GM23338 (cell line): ENCODE results near the gene NBAS. TPM values are rescaled to one million over a fixed set of nuclear protein-coding genes. Genes with fewer than 3 reads are reported as not detected.
A peak's percentile ranks its signal among the peaks of the same experiment; 100 is the strongest.

ENCODE experiments used
- ATAC-seq: fragments of 200-7000 bp; cut with Tn5 transposase; 3 replicates; pipeline ENCODE4 v1.9.1; 2020
- DNase-seq: peaks from one replicate; pipeline ENCODE4 v3.0.0-alpha.2; 2015; ENCODE audit warnings: low spot score
- H2AFZ ChIP-seq: fragments of 200-600 bp; sonication (generic); 2 replicates; pipeline ENCODE4 v1.8.0; 2016; ENCODE audit warnings: antibody characterized with exemption, mild to moderate bottlenecking, moderate library complexity
- H3F3A ChIP-seq: fragments of 200-600 bp; sonication (generic); replicated peaks from 2 replicates; pipeline ENCODE4 v1.8.0; 2017; ENCODE audit warnings: antibody characterized with exemption, mixed run types, low read depth
- H3K27ac ChIP-seq: fragments of 200-600 bp; sonication (generic); 2 replicates; pipeline ENCODE4 v1.6.1; 2016; ENCODE audit warnings: low read depth
- H3K27me3 ChIP-seq: fragments of 200-600 bp; sonication (generic); 2 replicates; pipeline ENCODE4 v1.8.0; 2016; ENCODE audit warnings: mild to moderate bottlenecking, mixed run types, moderate library complexity; ENCODE audit not compliant: insufficient read depth
- H3K36me3 ChIP-seq: fragments of 200-600 bp; sonication (generic); 2 replicates; pipeline ENCODE4 v1.8.0; 2016; ENCODE audit warnings: mild to moderate bottlenecking; ENCODE audit not compliant: insufficient read depth
- H3K4me1 ChIP-seq: fragments of 200-600 bp; sonication (generic); 2 replicates; pipeline ENCODE4 v1.8.0; 2016; ENCODE audit warnings: mild to moderate bottlenecking, moderate library complexity; ENCODE audit not compliant: insufficient read depth
- H3K4me2 ChIP-seq: fragments of 200-600 bp; sonication (generic); 2 replicates; pipeline ENCODE4 v1.7.1; 2017; ENCODE audit warnings: mixed run types
- H3K4me3 ChIP-seq: fragments of 200-600 bp; sonication (generic); 2 replicates; pipeline ENCODE4 v1.6.1; 2016; ENCODE audit warnings: mixed run types
- H3K79me2 ChIP-seq: fragments of 200-600 bp; sonication (generic); replicated peaks from 2 replicates; pipeline ENCODE4 v1.8.0; 2017; ENCODE audit warnings: mild to moderate bottlenecking; ENCODE audit not compliant: insufficient read depth
- H3K9me2 ChIP-seq: fragments of 200-600 bp; sonication (generic); 2 replicates; pipeline ENCODE4 v1.8.0; 2017; ENCODE audit not compliant: insufficient read depth
- H4K20me1 ChIP-seq: fragments of 200-600 bp; sonication (generic); replicated peaks from 2 replicates; pipeline ENCODE4 v1.8.0; 2017; ENCODE audit warnings: mild to moderate bottlenecking; ENCODE audit not compliant: insufficient read depth
- H3K27ac Mint-ChIP-seq: 2 replicates; pipeline ENCODE4 v1.8.0; 2020; ENCODE audit warnings: inconsistent platforms, mild to moderate bottlenecking, moderate library complexity, mixed read lengths
- H3K27me3 Mint-ChIP-seq: 3 replicates; pipeline ENCODE4 v1.8.0; 2022; ENCODE audit warnings: low read depth, mild to moderate bottlenecking, moderate library complexity, mixed read lengths, inconsistent platforms; ENCODE audit not compliant: insufficient read depth, poor library complexity
- H3K36me3 Mint-ChIP-seq: 3 replicates; pipeline ENCODE4 v1.8.0; 2021; ENCODE audit warnings: low read depth, mild to moderate bottlenecking, inconsistent platforms, moderate library complexity, mixed read lengths
- H3K4me1 Mint-ChIP-seq: 3 replicates; pipeline ENCODE4 v1.8.0; 2020; ENCODE audit warnings: mild to moderate bottlenecking, inconsistent platforms, mixed read lengths
- H3K4me3 Mint-ChIP-seq: 3 replicates; pipeline ENCODE4 v1.8.0; 2021; ENCODE audit warnings: moderate library complexity, mild to moderate bottlenecking, inconsistent platforms, mixed read lengths
- H3K9me3 Mint-ChIP-seq: 3 replicates; pipeline ENCODE4 v1.8.0; 2020; ENCODE audit warnings: moderate library complexity, mild to moderate bottlenecking, inconsistent platforms, mixed read lengths
- CREB1 ChIP-seq: fragments of 250-450 bp; sonication (Bioruptor Pico); IDR thresholded peaks from 2 replicates; pipeline ENCODE4 v1.5.0; 2020; ENCODE audit warnings: low read depth, mild to moderate bottlenecking, moderate library complexity
- EZH2 ChIP-seq: fragments of 200-600 bp; sonication (generic); IDR thresholded peaks from one replicate; pipeline ENCODE4 v1.8.0; 2017; ENCODE audit warnings: antibody characterized with exemption, mild to moderate bottlenecking, low read depth; ENCODE audit not compliant: unreplicated experiment
- EZH2phosphoT487 ChIP-seq: fragments of 200-600 bp; sonication (generic); IDR thresholded peaks from one replicate; pipeline ENCODE4 v1.8.1; 2018; ENCODE audit warnings: antibody characterized with exemption; ENCODE audit not compliant: unreplicated experiment
- NANOG ChIP-seq: IDR thresholded peaks from 2 replicates; pipeline ENCODE4 v1.6.1; 2016; ENCODE audit warnings: antibody characterized with exemption, borderline replicate concordance
- POLR2AphosphoS5 ChIP-seq: IDR thresholded peaks from 2 replicates; pipeline ENCODE4 v1.6.1; 2016; ENCODE audit warnings: antibody characterized with exemption, low read depth
- STAT1 ChIP-seq: IDR thresholded peaks from one replicate; pipeline ENCODE4 v1.6.1; 2016; ENCODE audit warnings: antibody characterized with exemption; ENCODE audit not compliant: unreplicated experiment
- ZNF114 ChIP-seq: fragments of 250-450 bp; sonication (Bioruptor Pico); IDR thresholded peaks from 2 replicates; pipeline ENCODE4 v1.5.0; 2020; ENCODE audit warnings: mild to moderate bottlenecking, moderate library complexity
- polyA plus RNA-seq: library from polyadenylated mRNA; unstranded; fragments of >200 nt; fragmentation: Nextera tagmentation; extraction: Ambion mirVana; gene quantifications from 2 replicates; pipeline ENCODE4 v1.2.1, GENCODE V29; 2016
- total RNA-seq: library from RNA; depleted of rRNA; stranded (reverse); fragments of >200 nt; shearing (Covaris generic); gene quantifications from 2 replicates; pipeline ENCODE4 v1.2.3, GENCODE V29; 2014
- TF ChIP-seq, protein P1 (sequence below): IDR thresholded peaks from one replicate; pipeline ENCODE4 v1.6.1; 2018; ENCODE audit warnings: antibody characterized with exemption; ENCODE audit not compliant: unreplicated experiment
- TF ChIP-seq, protein P2 (sequence below): fragments of 250-450 bp; sonication (Bioruptor Pico); IDR thresholded peaks from 2 replicates; pipeline ENCODE4 v1.5.0; 2020; ENCODE audit warnings: mild to moderate bottlenecking, moderate library complexity
- TF ChIP-seq, protein P3 (sequence below), 2 experiments: fragments of 200-600 bp in 1 of 2; sonication (generic) in 1 of 2; conservative IDR thresholded peaks; 2 replicates each; pipeline versions ENCODE4 v1.5.1 to v1.6.1; 2016 to 2017; ENCODE audit warnings: antibody characterized with exemption in 2 of 2, low read depth in 2 of 2, mild to moderate bottlenecking in 2 of 2, moderate library complexity in 1 of 2
- TF ChIP-seq, protein P4 (sequence below): IDR thresholded peaks from 2 replicates; pipeline ENCODE4 v1.6.1; 2016; ENCODE audit warnings: antibody characterized with exemption

Gene NBAS
- total and polyA plus RNA-seq, 2 experiments from 2014 or later: 24.8 to 38.9 TPM

DNA sequence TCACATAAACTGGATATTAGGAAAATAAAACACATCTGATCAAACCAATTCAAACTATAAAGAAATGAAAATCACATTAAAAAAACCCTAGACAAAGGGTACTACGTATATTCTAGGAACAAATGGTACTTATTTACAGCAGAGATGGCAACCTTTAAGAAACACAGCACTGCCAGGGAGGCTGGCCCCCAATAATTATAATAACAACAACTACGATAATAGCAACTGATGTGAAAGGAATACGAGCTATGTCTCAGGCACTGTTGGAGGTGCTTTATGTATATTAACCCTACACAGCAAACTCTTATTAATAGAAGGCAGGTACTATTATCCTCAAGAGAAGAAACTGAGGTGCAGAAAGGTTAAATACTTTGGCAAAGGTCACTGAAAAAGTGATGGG, 193.9 kb downstream of the NBAS start (continued):
- TF ChIP-seq POLR2AphosphoS5 (no peak), EZH2phosphoT487 (no peak), ZNF114 (CRISPR knock-in tag) (no peak), NANOG (no peak)

DNA sequence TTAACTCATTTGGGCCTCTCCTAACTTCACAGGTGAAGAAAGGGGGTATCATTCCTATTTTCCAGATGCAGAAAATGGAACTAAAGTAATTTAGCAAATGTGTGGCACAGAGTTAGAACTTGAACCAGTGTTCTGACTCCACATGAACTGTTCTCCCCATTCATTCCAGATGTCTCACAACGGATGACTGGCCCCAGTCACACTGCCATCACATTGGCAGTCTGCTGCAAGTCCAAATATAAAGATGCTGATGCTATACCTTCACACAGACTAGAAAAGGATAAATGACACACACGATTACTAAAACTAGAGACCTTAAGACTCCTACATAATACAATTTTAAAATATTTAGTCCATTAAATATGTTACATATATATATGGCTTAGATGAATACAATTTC, 195.7 kb downstream of the NBAS start:
- H3K27ac Mint-ChIP-seq: peak overlapping the region; percentile 40; the same call in 1 of the 2 replicates

More for the DNA sequence above, 195.7 kb downstream of the NBAS start:
- ATAC-seq (no peak), DNase-seq (no peak)
- H3K27me3 Mint-ChIP-seq: no peaks in the 10 kb centered on the region
- Histone ChIP-seq H3F3A (no peaks in the 10 kb centered on the region), H3K27ac (no peak overlapping the region), H2AFZ (no peak overlapping the region), H3K4me3 (no peak overlapping the region), H3K79me2 (no peaks in the 10 kb centered on the region), H3K9me2 (0 out of 2 replicates have a peak, but pooled peaks cover 2% of the 10 kb centered on the region), H3K27me3 (no peaks in the 10 kb centered on the region), H3K4me1 (peaks cover 28% of the 10 kb centered on the region), H3K36me3 (no peaks in the 10 kb centered on the region), H4K20me1 (no peaks in the 10 kb centered on the region), H3K4me2 (no peak overlapping the region)
- H3K36me3 Mint-ChIP-seq: no peaks in the 10 kb centered on the region
- H3K4me3 Mint-ChIP-seq: no peak overlapping the region
- TF ChIP-seq CREB1 (CRISPR knock-in tag): no peak
- no peak for TF ChIP-seq EZH2phosphoT487
- no peak for TF ChIP-seq ZNF114 (CRISPR knock-in tag)
- TF ChIP-seq, protein P1, sequence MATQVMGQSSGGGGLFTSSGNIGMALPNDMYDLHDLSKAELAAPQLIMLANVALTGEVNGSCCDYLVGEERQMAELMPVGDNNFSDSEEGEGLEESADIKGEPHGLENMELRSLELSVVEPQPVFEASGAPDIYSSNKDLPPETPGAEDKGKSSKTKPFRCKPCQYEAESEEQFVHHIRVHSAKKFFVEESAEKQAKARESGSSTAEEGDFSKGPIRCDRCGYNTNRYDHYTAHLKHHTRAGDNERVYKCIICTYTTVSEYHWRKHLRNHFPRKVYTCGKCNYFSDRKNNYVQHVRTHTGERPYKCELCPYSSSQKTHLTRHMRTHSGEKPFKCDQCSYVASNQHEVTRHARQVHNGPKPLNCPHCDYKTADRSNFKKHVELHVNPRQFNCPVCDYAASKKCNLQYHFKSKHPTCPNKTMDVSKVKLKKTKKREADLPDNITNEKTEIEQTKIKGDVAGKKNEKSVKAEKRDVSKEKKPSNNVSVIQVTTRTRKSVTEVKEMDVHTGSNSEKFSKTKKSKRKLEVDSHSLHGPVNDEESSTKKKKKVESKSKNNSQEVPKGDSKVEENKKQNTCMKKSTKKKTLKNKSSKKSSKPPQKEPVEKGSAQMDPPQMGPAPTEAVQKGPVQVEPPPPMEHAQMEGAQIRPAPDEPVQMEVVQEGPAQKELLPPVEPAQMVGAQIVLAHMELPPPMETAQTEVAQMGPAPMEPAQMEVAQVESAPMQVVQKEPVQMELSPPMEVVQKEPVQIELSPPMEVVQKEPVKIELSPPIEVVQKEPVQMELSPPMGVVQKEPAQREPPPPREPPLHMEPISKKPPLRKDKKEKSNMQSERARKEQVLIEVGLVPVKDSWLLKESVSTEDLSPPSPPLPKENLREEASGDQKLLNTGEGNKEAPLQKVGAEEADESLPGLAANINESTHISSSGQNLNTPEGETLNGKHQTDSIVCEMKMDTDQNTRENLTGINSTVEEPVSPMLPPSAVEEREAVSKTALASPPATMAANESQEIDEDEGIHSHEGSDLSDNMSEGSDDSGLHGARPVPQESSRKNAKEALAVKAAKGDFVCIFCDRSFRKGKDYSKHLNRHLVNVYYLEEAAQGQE: no peak
- TF ChIP-seq, protein P2, sequence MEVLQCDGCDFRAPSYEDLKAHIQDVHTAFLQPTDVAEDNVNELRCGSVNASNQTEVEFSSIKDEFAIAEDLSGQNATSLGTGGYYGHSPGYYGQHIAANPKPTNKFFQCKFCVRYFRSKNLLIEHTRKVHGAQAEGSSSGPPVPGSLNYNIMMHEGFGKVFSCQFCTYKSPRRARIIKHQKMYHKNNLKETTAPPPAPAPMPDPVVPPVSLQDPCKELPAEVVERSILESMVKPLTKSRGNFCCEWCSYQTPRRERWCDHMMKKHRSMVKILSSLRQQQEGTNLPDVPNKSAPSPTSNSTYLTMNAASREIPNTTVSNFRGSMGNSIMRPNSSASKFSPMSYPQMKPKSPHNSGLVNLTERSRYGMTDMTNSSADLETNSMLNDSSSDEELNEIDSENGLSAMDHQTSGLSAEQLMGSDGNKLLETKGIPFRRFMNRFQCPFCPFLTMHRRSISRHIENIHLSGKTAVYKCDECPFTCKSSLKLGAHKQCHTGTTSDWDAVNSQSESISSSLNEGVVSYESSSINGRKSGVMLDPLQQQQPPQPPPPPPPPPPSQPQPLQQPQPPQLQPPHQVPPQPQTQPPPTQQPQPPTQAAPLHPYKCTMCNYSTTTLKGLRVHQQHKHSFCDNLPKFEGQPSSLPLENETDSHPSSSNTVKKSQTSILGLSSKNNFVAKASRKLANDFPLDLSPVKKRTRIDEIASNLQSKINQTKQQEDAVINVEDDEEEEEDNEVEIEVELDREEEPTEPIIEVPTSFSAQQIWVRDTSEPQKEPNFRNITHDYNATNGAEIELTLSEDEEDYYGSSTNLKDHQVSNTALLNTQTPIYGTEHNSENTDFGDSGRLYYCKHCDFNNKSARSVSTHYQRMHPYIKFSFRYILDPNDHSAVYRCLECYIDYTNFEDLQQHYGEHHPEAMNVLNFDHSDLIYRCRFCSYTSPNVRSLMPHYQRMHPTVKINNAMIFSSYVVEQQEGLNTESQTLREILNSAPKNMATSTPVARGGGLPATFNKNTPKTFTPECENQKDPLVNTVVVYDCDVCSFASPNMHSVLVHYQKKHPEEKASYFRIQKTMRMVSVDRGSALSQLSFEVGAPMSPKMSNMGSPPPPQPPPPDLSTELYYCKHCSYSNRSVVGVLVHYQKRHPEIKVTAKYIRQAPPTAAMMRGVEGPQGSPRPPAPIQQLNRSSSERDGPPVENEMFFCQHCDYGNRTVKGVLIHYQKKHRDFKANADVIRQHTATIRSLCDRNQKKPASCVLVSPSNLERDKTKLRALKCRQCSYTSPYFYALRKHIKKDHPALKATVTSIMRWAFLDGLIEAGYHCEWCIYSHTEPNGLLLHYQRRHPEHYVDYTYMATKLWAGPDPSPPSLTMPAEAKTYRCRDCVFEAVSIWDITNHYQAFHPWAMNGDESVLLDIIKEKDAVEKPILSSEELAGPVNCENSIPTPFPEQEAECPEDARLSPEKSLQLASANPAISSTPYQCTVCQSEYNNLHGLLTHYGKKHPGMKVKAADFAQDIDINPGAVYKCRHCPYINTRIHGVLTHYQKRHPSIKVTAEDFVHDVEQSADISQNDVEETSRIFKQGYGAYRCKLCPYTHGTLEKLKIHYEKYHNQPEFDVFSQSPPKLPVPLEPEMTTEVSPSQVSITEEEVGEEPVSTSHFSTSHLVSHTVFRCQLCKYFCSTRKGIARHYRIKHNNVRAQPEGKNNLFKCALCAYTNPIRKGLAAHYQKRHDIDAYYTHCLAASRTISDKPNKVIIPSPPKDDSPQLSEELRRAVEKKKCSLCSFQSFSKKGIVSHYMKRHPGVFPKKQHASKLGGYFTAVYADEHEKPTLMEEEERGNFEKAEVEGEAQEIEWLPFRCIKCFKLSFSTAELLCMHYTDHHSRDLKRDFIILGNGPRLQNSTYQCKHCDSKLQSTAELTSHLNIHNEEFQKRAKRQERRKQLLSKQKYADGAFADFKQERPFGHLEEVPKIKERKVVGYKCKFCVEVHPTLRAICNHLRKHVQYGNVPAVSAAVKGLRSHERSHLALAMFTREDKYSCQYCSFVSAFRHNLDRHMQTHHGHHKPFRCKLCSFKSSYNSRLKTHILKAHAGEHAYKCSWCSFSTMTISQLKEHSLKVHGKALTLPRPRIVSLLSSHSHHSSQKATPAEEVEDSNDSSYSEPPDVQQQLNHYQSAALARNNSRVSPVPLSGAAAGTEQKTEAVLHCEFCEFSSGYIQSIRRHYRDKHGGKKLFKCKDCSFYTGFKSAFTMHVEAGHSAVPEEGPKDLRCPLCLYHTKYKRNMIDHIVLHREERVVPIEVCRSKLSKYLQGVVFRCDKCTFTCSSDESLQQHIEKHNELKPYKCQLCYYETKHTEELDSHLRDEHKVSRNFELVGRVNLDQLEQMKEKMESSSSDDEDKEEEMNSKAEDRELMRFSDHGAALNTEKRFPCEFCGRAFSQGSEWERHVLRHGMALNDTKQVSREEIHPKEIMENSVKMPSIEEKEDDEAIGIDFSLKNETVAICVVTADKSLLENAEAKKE: no peak
- TF ChIP-seq, protein P3, sequence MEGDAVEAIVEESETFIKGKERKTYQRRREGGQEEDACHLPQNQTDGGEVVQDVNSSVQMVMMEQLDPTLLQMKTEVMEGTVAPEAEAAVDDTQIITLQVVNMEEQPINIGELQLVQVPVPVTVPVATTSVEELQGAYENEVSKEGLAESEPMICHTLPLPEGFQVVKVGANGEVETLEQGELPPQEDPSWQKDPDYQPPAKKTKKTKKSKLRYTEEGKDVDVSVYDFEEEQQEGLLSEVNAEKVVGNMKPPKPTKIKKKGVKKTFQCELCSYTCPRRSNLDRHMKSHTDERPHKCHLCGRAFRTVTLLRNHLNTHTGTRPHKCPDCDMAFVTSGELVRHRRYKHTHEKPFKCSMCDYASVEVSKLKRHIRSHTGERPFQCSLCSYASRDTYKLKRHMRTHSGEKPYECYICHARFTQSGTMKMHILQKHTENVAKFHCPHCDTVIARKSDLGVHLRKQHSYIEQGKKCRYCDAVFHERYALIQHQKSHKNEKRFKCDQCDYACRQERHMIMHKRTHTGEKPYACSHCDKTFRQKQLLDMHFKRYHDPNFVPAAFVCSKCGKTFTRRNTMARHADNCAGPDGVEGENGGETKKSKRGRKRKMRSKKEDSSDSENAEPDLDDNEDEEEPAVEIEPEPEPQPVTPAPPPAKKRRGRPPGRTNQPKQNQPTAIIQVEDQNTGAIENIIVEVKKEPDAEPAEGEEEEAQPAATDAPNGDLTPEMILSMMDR (conservative IDR thresholded peaks at IDR 0.05; ENCODE audit: low read depth in 2 of 2): no peak
- TF ChIP-seq EZH2: no peak
- TF ChIP-seq STAT1: no peak
- TF ChIP-seq, protein P4, sequence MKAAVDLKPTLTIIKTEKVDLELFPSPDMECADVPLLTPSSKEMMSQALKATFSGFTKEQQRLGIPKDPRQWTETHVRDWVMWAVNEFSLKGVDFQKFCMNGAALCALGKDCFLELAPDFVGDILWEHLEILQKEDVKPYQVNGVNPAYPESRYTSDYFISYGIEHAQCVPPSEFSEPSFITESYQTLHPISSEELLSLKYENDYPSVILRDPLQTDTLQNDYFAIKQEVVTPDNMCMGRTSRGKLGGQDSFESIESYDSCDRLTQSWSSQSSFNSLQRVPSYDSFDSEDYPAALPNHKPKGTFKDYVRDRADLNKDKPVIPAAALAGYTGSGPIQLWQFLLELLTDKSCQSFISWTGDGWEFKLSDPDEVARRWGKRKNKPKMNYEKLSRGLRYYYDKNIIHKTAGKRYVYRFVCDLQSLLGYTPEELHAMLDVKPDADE: no peak
- no peaks in the 10 kb centered on the region for H3K9me3 Mint-ChIP-seq
- H3K4me1 Mint-ChIP-seq: peaks cover 32% of the 10 kb centered on the region
